Glomerular endothelial cell (primary cell): ENCODE data around the gene SYT1. TPM values are rescaled to one million over a fixed set of nuclear protein-coding genes. Genes with fewer than 3 reads are reported as not detected.

Experiments used
- DNase-seq: peaks from one replicate; pipeline ENCODE4 v3.0.0-alpha.2; 2011; ENCODE audit warnings: low read depth, low spot score; ENCODE audit errors: extremely low read depth
- total RNA-seq: library from RNA; depleted of rRNA; stranded (reverse); fragments of >200 nt; gene quantifications from 2 replicates; pipeline ENCODE4 v1.2.3, GENCODE V29; 2015

The SYT1 gene
- total RNA-seq, 1 donor from 2014 or later = 13.2 TPM

- no peak for DNase-seq
These were observed 403.0 kb downstream of the SYT1 start for GRCh38 chr12:79267580-79267979.

GRCh38 chr12:79274501-79275064, 410.0 kb downstream of the SYT1 start:
- no peak for DNase-seq

GRCh38 chr12:79275631-79276030, 411.1 kb downstream of the SYT1 start:
- no peak for DNase-seq

GRCh38 chr12:79283364-79283763, 418.8 kb downstream of the SYT1 start:
- no peak for DNase-seq

GRCh38 chr12:79288911-79289310, 424.3 kb downstream of the SYT1 start:
- DNase-seq = no peak

- DNase-seq = no peak
These were observed 427.1 kb downstream of the SYT1 start for GRCh38 chr12:79291711-79292110.

- DNase-seq = no peak
These were observed 430.0 kb downstream of the SYT1 start for GRCh38 chr12:79294590-79294989.

- DNase-seq = no peak
These were observed 431.0 kb downstream of the SYT1 start for GRCh38 chr12:79295572-79295971.

- no peak for DNase-seq
These were observed 431.6 kb downstream of the SYT1 start for GRCh38 chr12:79296133-79296532.

- DNase-seq = no peak
These were observed 432.3 kb downstream of the SYT1 start for GRCh38 chr12:79296871-79297270.

GRCh38 chr12:79298506-79298905, 433.9 kb downstream of the SYT1 start:
- DNase-seq = no peak

- DNase-seq = no peak
These were observed 435.0 kb downstream of the SYT1 start for GRCh38 chr12:79299447-79300198.

- DNase-seq = no peak
These were observed 435.6 kb downstream of the SYT1 start for GRCh38 chr12:79300199-79300568.

GRCh38 chr12:79301181-79301580, 436.6 kb downstream of the SYT1 start:
- DNase-seq = no peak

GRCh38 chr12:79302162-79302814, 437.7 kb downstream of the SYT1 start:
- DNase-seq = peak; percentile 94

- DNase-seq = no peak
These were observed 442.8 kb downstream of the SYT1 start for GRCh38 chr12:79307340-79307739.

- DNase-seq = no peak
These were observed 444.5 kb downstream of the SYT1 start for GRCh38 chr12:79309039-79309438.

- no peak for DNase-seq
These were observed 452.7 kb downstream of the SYT1 start for GRCh38 chr12:79317179-79317847.

GRCh38 chr12:79322905-79323304, 458.3 kb downstream of the SYT1 start:
- DNase-seq = no peak

- DNase-seq = no peak
These were observed 460.0 kb downstream of the SYT1 start for GRCh38 chr12:79324571-79324970.

- DNase-seq = no peak
These were observed 461.6 kb downstream of the SYT1 start for GRCh38 chr12:79326222-79326621.

- no peak for DNase-seq
These were observed 462.1 kb downstream of the SYT1 start for GRCh38 chr12:79326663-79327062.
